Middle frontal gyrus (tissue), 1 donor: Measurements from ENCODE around the gene PRKN.

Source experiments
- DNase-seq: peaks from one replicate; pipeline ENCODE4 v3.0.0-alpha.2; 2015; ENCODE audit warnings: low spot score; ENCODE audit errors: extremely low spot score

PRKN gene

DNA sequence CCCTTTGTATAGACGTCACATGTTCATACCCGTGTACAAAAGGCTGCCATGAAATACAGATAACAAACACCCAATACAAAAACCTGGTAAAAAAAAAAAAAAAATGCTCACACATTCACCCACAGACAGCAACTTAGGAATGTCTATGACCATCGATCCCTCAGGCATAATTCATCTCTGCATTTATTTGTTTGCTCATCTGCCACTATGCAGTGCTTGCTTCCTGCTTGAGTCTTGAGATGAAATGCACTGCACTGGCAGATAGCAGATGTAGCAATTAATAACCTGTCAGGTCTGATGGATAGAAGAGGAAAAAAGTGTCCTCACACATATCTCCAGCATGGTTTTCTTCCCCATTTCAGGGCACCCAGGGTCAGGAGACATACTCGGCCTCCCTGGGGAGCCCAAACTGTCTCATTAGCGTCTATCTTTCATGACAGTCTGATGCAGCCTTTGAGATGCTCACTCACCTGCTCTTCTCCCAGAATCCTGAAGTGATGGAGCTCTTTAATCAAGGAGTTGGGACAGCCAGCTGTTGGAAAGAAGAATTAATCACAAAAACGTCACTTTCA lies 1158.6 kb downstream of the PRKN start:
- no peak for DNase-seq

DNA sequence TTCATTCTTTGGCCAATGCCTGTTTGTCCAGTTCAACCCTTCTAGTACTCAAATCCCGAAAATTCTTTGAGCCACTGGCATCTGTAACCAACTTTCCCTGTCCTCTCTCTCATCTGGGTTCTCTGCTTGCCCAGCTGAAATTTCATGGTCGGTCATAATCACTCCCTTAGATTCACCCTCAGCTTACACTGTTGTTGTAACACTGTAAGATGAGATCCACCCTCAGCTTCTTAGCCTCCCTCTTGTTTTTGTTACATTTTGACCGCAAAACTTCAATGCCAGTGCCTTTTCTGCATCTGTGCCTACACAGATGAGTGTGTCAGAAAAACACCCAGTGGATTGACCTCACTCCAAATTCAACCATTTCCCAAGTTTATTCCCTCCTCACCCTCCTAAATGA lies 1162.6 kb downstream of the PRKN start:
- no peak for DNase-seq

DNA sequence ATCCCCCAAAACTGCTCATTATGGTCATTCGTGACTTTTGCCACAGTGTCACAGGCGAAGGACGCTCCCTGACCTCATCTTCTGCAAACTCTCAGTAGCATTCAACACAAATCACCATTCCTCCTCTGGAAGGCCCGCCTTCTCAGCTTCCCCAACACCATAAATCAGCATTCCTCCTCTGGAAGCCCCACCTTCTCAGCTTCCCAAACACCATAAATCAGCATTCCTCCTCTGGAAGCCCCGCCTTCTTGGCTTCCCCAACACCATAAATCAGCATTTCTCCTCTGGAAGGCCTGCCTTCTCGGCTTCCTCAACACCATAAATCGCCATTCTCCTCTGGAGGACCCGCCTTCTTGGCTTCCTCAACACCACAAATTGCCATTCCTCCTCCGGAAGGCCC lies 1165.7 kb downstream of the PRKN start:
- no peak for DNase-seq

DNA sequence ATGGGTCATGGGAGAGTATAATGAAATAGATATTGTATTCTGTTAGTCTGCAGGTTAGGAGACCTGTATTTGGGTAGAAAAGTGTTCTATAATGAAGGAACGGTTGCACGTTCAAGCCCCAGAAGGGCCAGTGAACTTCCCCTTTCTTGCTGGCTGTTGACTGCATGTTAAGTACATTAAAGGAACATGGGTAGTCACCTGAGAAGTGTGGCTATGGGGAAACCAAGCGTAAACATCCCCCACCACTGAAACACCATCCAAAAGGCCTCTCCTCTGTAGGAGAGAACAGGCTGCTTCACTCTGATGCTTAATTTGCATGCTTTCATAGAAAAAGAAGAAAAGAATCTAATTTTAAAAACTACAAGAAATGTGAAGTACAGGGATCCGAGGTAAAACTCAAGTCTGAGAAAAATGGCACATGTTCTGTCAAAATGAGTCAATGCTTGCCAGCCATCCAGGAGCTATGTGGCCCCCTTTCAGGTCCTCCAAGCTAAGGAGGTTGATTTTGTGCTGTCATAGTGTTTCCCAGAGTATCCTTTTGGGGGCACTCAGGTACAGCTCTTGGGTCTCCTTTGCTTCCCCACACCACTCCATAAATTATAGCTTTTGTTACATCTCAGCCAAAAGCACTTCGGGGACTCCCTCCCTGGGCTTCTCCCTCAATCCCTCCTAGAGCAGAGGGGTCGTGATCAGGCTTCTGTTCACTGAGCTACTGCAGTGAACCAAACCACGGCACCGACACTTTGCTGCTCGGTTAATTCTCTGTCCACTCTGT lies 1170.0 kb downstream of the PRKN start:
- DNase-seq, result no peak

DNA sequence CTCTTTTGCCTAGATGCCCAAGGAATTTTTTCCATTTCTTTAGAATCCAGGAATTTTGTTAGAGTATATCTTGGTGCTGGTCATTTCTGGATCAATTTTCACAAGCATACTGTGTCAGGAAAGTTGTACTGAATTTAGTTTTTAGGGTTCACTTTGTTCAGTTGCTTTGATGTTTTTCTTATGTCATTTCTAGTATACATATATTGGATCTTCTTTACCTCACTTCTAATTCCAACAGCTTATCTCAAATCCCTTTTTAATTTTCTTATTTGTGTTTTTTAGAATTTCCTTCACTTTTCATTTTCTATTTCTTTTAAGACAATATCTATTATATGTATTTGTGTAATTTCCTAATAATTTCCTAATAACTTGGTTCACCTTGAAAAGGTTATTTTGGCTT lies 1172.7 kb downstream of the PRKN start:
- no peak for DNase-seq

DNA sequence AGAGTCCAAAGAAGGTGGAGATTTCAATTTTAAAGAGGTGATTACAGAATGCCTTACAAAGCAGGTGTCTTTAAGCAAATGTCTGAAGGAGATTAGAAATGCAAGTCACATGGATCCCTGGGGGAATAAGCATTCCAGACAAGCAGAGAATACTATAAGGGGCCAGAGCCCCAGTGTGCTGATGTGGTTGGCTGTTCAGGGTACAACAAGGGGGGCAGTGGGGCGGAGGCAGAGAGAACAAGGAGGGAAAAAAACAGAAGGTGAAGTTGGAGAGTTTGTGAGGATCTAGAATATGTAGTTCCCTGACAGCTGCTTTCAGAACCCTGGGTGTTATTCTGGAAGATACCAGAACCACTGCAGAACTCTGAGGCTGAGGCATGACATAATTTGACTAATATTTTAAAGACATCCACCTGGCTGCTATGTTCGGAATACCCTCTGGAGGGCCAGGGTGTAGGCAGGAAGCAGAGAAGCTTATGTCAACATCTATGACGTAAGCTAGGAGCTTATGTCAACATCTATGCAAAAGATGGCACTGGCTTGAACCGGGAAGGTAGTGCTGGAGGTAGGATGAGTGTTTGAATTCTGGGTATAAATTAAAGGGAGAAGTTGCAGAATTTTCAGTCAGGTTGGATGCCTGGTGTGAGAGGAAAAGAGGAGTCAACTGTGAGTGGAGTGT lies 1177.5 kb downstream of the PRKN start:
- no peak for DNase-seq

GRCh38 chr6:161548713-161549296 lies 1178.8 kb downstream of the PRKN start:
- DNase-seq, result no peak

DNA sequence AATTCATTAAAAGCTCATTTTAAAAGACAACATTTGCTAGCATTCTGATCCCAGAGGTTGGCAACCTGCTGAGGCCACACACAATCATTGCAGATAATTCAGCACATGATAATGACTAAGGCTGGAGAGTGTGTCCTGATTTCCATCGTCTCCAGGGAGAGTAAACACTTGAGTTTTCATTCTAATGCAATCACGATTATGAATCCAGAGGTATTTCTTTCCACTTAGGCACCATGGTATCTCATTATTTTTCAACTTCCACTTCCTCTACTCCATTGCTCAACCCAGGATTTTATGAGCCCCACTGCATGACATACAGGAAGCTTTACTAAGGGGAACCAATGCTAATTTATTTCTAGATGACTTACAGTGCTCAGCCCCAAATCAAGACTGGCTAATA lies 1179.9 kb downstream of the PRKN start:
- no peak for DNase-seq

- DNase-seq, result no peak
These were observed 1180.9 kb downstream of the PRKN start for GRCh38 chr6:161546632-161547031.

DNA sequence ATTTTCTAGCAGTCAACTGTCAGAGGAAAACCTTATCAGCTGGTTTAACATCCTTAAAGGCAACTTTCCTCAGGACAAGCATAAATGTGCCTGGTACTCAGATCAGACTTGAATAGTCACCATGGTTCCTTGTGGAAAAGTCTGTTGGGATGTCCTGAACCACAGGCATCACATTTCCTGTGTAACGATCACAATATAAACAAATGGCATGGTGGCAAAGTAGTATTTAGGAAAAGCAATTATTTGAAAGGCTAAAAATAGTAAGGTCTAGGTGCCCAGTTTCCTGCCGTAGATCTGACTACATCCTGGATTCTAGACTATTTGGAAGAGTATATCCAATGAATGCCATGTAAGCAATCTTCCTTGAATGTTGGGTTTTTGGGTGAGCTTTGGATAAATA lies 1181.8 kb downstream of the PRKN start:
- DNase-seq, result no peak

DNA sequence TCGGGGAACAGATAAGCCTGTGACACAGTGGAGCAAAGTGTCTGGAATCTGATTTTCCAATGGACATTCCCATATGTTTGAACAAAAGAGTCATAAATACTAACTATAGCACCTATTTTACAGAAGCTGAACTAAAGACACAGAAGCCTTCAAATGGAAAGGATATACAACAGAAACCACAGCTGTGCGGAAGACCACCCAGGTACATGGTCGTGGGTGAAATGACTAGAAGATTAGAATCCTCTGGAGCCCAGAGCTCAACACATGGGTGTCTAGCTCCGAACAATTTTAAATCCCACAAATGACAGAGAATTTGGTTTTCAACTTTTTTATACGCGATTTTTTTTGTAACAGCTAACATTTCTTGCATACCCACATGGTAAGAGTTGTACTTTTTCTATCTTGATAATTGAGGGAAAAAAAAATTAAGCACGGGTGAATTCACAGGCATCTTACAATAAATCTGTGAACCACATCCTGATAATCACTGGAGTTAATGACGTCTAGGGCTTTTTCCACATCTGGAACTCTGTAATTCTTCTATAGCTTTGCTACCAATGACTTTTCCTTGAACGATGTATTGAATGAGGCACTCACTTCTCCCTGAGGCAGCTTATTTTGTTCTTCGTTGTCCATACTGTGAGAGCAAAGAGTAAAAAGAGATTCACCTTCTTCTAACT lies 1182.6 kb downstream of the PRKN start:
- no peak for DNase-seq

- DNase-seq, result no peak
These were observed 1183.8 kb downstream of the PRKN start for GRCh38 chr6:161543684-161544309.

DNA sequence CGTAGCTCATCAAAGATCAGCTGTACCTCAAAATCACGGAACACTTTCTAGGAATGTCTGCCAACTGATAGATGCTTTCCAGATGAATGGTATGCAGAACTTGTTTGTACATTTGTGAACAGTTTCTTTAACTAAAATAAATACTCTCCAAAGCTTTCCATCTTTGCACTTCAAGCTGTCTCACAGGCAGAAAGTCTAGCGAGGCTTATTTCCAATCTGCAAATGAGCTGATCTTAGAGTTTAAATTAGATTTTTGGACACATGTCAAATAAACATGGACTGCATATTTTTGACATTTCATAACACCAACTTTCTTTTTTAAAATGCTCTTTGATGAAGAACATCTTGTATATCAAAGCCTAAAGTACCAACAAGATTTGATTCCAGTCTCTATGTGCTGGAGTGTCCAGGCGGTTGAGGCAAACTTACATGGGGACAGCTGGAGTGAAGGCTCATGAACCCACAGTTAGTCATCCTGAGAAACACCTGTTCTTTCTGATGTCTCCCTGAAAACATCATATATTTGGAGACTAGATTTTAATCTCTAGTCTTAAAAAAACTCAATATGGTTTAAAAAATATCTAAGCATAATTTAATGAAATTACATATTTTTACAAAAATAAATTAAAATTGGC lies 1185.1 kb downstream of the PRKN start:
- no peak for DNase-seq

DNA sequence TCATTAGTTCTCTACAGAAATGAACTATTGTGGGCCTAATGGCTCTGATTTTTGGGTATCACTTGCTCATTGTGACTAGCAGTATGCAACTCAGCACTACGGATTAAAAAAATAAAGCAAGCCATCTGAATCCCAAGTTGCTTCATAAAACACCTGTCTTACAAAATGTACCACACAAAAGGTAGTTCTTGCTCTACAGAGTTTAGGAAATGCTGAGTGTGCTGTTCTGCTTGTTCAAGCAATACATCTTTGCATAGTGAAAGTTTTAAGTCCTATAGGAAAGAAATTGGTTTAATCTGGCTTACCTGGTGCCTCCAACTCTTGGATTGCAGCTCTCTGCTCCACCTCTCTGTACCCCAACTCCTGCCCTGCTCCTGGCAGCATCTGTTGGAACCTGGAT lies 1187.0 kb downstream of the PRKN start:
- no peak for DNase-seq

DNA sequence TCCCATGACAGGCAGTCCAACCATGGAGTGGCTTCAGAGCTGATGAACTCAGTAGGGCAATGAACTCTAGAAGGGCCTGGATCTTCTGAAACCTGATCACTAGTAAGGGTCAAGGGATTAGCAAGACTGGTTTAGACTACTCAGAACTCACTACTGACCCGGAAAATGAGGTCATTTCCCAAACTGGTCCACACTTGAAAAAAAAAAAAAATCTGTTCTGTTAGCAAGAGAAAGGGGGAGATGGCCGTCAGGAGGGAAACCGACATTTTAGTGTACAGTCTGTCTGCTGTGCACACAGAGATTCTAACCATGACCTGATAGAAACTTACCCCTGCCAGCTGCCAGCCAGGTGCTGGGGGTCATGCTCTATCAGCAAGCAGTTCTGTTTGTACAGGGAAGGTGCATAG lies 1191.3 kb downstream of the PRKN start:
- DNase-seq, result no peak

DNA sequence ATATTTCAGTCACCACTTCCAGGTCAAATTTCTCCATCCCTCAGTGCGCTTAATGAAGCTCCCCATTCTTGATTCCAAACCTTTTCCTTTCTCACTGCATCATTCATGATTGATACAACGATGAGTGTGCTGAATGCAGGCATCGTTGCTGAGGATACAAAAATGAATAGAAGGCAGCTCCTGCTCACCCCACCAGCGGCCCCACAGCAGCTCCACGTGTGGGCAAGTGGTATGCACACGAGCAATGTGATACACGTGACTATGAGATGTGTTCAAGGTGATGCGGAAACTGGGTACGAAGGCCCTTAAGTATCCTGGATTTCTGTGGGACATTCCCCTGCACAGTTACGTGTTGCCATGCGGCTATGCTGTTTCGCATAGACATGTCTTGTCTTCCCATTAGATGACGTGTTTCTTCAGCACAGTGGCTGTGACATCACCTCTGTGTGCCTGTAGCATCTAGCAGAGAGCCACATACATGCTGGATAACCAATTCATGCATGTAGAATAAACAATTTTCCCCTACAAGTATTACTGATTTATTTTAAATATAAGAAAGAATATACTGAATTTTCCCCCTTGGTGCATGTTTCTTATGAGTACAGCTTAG lies 1193.2 kb downstream of the PRKN start:
- no peak for DNase-seq

GRCh38 chr6:161533266-161533665 lies 1194.3 kb downstream of the PRKN start:
- DNase-seq, result no peak

GRCh38 chr6:161532536-161532935 lies 1195.0 kb downstream of the PRKN start:
- DNase-seq, result no peak

- DNase-seq, result no peak
These were observed 1200.8 kb downstream of the PRKN start for GRCh38 chr6:161526794-161527193.

GRCh38 chr6:161523362-161523761 lies 1204.2 kb downstream of the PRKN start:
- DNase-seq, result no peak
